K562 (cell line): ENCODE data around the gene GTF3C4.

Experiments used
- CTCF ChIP-seq, 3 experiments: IDR thresholded peaks in 2 of 3; conservative IDR thresholded peaks in 1 of 3; 2 replicates each; pipeline ENCODE4 v1.5.1; 2011 to 2012; ENCODE audit warnings: low read length in 3 of 3, mild to moderate bottlenecking in 3 of 3, control low read depth in 2 of 3, improper control_type of control experiment in 1 of 3, inconsistent platforms in 1 of 3, low read depth in 1 of 3, mixed read lengths in 1 of 3, moderate library complexity in 1 of 3; ENCODE audit not compliant: insufficient read depth in 2 of 3
- FOXK1 ChIP-seq: sonication (generic); formaldehyde crosslinking; IDR thresholded peaks from 2 replicates; pipeline ENCODE4 v1.8.0; 2022; ENCODE audit warnings: missing genetic modification reagents, mild to moderate bottlenecking, borderline replicate concordance
- POLR2A ChIP-seq: fragments of 450-650 bp; conservative IDR thresholded peaks from 2 replicates; pipeline ENCODE4 v1.6.1; 2016
- PREB ChIP-seq: sonication (generic); formaldehyde crosslinking; IDR thresholded peaks from 2 replicates; pipeline ENCODE4 v1.8.1; 2023; ENCODE audit warnings: mild to moderate bottlenecking, missing genetic modification reagents
- REST ChIP-seq, 2 experiments: fragments of 450-650 bp; formaldehyde crosslinking in 1 of 2; IDR thresholded peaks; 2 replicates each; pipeline versions ENCODE4 v1.4.0 to v1.6.1; 2014 to 2020; ENCODE audit warnings: mild to moderate bottlenecking in 2 of 2, borderline replicate concordance in 1 of 2, low read depth in 1 of 2
- STAT6 ChIP-seq: sonication (generic); formaldehyde crosslinking; IDR thresholded peaks from 2 replicates; pipeline ENCODE4 v1.8.1; 2023; ENCODE audit warnings: mild to moderate bottlenecking, missing genetic modification reagents

GRCh38 chr9:132645306-132645705, 25.0 kb upstream of the GTF3C4 start:
- TF ChIP-seq CTCF (IDR thresholded peaks at IDR 0.05 in 2 of 3, conservative IDR thresholded peaks at IDR 0.05 in 1 of 3; ENCODE audit: insufficient read depth in 2 of 3, low read depth in 1 of 3, low read length in 3 of 3) (no peak), POLR2A (no peak), PREB (no peak), FOXK1 (CRISPR knock-in tag) (no peak), REST (IDR thresholded peaks at IDR 0.05; ENCODE audit: borderline replicate concordance) (no peak), REST (CRISPR knock-in tag; IDR thresholded peaks at IDR 0.05; ENCODE audit: low read depth) (no peak), STAT6 (CRISPR knock-in tag) (no peak)
